GM21515 (cell line): Measurements from ENCODE around the gene TBC1D22A.
"Not testable (repeated sequence)": the region's sequence is repeated elsewhere in the genome, so short reads cannot be mapped to it uniquely, and the experiment has no call there.

Experiments used
- ATAC-seq: cut with Tn5 transposase; IDR thresholded peaks from one replicate; pipeline ENCODE4 v1.9.1; 2021; ENCODE audit not compliant: unreplicated experiment

Gene TBC1D22A

GRCh38 chr22:47111626-47112581 is 349.5 kb downstream of the TBC1D22A start:
- ATAC-seq = no peak

- no peak for ATAC-seq
Measured at GRCh38 chr22:47112582-47112965, 350.1 kb downstream of the TBC1D22A start.

GRCh38 chr22:47112994-47113852 is 350.8 kb downstream of the TBC1D22A start:
- ATAC-seq = no peak

- no peak for ATAC-seq
Measured at GRCh38 chr22:47113853-47114415, 351.5 kb downstream of the TBC1D22A start.

GRCh38 chr22:47114813-47115517 is 352.5 kb downstream of the TBC1D22A start:
- no peak for ATAC-seq

DNA sequence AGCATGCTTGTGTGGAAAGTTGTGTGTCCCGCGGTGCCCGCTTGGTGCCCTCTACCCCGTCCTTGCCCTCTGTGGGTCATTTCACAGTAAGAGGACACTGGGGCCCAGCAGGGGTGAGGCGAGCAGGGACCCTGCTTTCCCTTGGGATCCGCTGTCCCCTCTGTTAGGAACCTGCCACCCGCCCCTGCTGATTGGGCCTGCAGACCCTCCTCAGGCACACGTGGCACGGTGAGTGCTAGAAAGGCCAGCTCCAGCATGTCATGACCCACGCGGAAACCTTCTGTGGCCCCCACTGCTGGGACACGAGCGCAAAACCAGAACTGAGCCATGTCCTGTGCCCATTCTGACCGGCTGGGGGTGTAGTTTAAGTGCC is 353.1 kb downstream of the TBC1D22A start:
- no peak for ATAC-seq

DNA sequence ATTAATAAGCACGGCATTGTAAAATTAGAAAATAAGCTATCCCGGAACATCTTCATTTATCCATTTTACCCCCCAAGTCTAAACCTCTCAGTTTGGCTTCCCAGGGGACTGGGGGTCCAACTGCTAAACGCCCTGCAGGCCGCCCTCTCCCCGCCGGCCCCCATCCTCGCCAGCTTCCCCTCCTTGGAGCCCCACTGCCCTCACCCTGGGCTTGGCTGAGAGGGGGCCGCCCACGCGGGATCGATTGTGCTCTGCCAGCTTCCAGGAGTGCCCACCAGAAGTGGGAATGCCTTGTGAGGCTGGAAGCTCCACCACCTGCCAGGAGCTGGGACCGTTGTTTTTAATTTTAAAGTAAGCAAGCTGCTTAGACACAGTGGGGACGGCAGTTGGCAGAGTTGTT is 353.5 kb downstream of the TBC1D22A start:
- no peak for ATAC-seq

- no peak for ATAC-seq
Measured at GRCh38 chr22:47116426-47117341, 354.2 kb downstream of the TBC1D22A start.

- not testable (repeated sequence) for ATAC-seq
Measured at GRCh38 chr22:47117442-47117841, 355.0 kb downstream of the TBC1D22A start.

DNA sequence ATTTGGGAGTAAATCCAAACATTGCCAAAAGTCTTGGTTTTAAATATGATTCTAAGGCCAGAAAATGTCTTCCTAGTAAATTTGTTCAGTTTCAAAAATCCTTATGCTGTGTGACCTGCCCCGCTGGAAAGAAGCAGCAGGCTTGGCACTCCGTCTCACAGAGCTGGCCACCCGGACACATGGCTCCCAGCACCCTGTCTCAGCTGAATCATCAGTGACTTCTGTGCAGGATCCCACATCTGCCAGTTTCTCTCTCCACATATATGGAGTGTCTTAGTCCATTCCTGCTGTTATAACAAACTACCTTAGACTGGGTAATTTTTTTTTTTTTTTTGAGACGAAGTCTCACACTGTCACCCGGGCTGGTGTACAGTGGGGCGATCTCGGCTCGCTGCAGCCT is 356.7 kb downstream of the TBC1D22A start:
- ATAC-seq = no peak

GRCh38 chr22:47120399-47120798 is 357.9 kb downstream of the TBC1D22A start:
- ATAC-seq = no peak

- ATAC-seq = no peak
Measured at GRCh38 chr22:47121791-47122190, 359.3 kb downstream of the TBC1D22A start.

GRCh38 chr22:47122441-47123000 is 360.1 kb downstream of the TBC1D22A start:
- no peak for ATAC-seq

DNA sequence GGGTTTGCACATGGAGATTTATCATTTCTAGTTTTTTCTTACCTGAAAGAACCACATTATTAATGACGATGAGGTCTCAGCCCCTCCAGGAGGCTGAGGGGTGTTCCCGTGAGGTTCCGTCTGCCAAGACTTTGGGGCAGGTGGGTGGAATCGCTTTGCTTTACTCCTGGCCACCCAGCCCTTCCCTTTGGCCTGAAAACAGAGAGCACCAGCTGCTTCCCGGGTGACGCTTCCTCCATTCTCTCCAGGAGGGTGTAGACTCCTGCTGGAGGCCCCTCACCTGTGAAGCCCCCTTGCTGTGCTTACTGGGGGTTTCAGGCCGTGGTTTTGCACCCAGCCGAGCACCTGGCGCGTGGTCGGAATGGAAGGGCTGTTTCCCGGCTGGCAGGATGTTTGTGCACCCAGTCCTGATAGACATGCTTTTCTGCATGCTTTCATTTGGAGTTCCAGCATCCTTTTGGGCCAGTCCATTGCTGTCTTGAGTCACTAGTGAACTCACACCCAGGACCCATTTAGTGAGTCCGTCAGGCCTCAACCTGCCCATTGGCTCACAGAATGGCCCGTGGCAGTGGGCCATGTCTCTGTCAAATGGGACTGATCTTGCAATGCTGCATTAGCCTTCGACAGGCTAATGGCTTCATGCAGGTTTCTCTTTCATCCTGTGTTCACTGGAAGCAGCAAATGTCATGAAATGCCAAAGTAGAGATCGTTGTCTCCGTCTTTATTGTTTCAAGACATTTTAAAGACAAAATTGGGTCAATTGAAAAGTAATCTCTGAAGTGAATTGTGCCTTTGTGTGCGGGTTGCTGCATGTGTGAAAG is 360.8 kb downstream of the TBC1D22A start:
- ATAC-seq = no peak

DNA sequence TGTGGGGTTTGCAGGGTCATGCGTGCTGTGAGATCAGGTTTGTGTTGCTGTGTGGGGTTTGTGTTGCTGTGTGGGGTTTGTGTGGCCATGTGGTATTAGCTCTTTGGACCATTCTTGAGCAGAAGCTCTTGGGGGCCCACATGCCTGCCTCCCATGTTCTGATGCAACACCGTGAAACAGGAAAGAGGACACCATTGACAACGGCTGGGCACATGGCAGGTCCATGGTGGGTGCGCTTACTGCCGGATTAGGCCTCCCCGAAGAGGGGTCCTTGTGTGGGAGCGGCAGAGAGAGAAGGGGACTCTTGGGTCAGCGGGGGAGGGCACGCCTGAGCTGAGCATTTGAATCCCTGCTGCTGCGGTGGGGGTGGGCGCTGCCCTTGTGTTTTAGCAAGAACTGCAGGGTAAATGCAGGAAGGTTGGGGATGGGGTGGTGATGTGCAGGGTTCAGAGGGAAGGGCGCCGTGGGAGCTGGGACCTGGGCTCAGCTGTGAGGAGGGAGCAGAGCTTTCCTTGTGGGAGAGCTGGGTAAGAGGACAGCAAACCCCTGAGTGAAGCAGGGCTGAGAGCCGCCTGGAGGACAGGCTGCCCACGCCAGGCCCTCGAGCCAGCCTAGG is 361.5 kb downstream of the TBC1D22A start:
- ATAC-seq = no peak

DNA sequence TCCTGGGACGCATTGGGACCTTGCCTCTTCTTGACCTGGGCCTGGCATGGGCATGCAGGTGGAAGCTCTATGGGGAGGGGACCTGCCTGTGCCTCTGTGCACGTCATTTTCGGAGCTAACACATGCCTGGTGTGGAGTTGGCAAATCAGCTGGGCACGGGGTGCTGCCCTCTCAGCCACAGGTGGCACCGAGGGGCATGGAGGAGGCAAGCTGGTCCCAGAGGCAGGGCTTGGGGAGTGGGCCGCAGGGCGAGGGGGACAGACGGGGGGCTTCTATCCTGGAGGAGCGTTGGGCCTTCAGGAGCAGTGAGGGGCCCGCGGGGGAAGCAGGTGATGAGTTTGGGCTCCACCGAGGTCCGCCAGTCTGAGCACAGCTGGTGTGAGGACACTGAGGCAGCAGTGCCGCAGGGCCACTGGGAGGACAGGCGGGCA is 362.0 kb downstream of the TBC1D22A start:
- ATAC-seq = no peak

GRCh38 chr22:47124961-47125360 is 362.5 kb downstream of the TBC1D22A start:
- ATAC-seq = no peak

GRCh38 chr22:47125603-47126002 is 363.2 kb downstream of the TBC1D22A start:
- no peak for ATAC-seq
